Calu3 (cell line): ENCODE measurements around the gene SLC25A26. TPM values are rescaled to one million over a fixed set of nuclear protein-coding genes. Genes with fewer than 3 reads are reported as not detected.

Source experiments
- BruUV-seq: library from RNA; stranded (reverse); fragments of 400-500 nt; replicated peaks from 2 replicates; lab custom pipeline; 2021; lab: Mats Ljungman, UMichigan
- CTCF ChIA-PET: fragments of 300-600 bp; sonication (Branson Sonifier 250); formaldehyde crosslinking; loops from one replicate; lab custom pipeline; 2022; ENCODE audit warnings: antibody characterized with exemption; lab: Charles Lee
- DNase-seq: peaks from one replicate; pipeline ENCODE4 v3.0.0; 2022
- H3K27ac Mint-ChIP-seq: one replicate; pipeline ENCODE4 v1.8.0; 2022; ENCODE audit warnings: mixed read lengths; ENCODE audit not compliant: unreplicated experiment
- H3K27me3 Mint-ChIP-seq: one replicate; pipeline ENCODE4 v1.8.0; 2022; ENCODE audit warnings: mixed read lengths; ENCODE audit not compliant: unreplicated experiment
- H3K36me3 Mint-ChIP-seq: one replicate; pipeline ENCODE4 v1.8.0; 2022; ENCODE audit warnings: mild to moderate bottlenecking, moderate library complexity, mixed read lengths; ENCODE audit not compliant: insufficient read depth, unreplicated experiment
- H3K4me1 Mint-ChIP-seq: one replicate; pipeline ENCODE4 v1.8.0; 2022; ENCODE audit warnings: mild to moderate bottlenecking, low read depth, mixed read lengths; ENCODE audit not compliant: unreplicated experiment
- H3K4me3 Mint-ChIP-seq: one replicate; pipeline ENCODE4 v1.8.0; 2022; ENCODE audit warnings: mild to moderate bottlenecking, low read depth, moderate library complexity, mixed read lengths; ENCODE audit not compliant: unreplicated experiment
- H3K9me3 Mint-ChIP-seq: one replicate; pipeline ENCODE4 v1.8.0; 2022; ENCODE audit warnings: low read depth, mixed read lengths; ENCODE audit not compliant: unreplicated experiment
- intact Hi-C: fragments of 100-400 bp; cut with micrococcal nuclease; formaldehyde crosslinking; loops from one replicate; pipeline ENCODE4 v1.10.0; 2022; ENCODE audit not compliant: unreplicated experiment
- total RNA-seq: library from RNA; stranded (reverse); gene quantifications from 2 replicates; pipeline ENCODE4 v1.2.3, GENCODE V29; 2022
- TF ChIP-seq, protein P1 (sequence below): fragments of 200-600 bp; IDR thresholded peaks from one replicate; pipeline ENCODE4 v1.8.0; 2022; ENCODE audit warnings: antibody characterized with exemption; ENCODE audit not compliant: unreplicated experiment

Gene SLC25A26
- total RNA-seq, 1 experiment from 2014 or later: 15.8 TPM

DNA sequence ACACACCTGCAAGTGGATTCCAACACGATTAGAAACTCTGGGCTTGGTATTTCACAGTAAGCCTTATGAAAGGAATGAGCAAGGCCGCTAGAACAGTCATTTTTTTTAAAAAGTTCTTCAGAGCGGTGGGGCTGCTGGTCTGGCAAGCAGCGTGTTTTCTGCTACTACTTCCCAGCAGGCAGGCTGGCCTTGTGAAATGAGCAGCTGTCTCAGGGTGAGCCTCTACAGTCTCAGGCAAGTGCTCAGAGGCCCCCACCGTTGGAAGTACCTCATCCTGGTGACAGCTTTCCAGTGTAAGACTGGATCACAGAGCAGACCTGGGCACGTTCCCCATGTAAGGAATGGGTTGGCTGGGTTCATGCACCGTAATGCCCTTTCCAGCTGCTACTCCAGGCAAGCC lies 160.8 kb downstream of the SLC25A26 start:
- no TSS peak for BruUV-seq
- TF ChIP-seq, protein P1, sequence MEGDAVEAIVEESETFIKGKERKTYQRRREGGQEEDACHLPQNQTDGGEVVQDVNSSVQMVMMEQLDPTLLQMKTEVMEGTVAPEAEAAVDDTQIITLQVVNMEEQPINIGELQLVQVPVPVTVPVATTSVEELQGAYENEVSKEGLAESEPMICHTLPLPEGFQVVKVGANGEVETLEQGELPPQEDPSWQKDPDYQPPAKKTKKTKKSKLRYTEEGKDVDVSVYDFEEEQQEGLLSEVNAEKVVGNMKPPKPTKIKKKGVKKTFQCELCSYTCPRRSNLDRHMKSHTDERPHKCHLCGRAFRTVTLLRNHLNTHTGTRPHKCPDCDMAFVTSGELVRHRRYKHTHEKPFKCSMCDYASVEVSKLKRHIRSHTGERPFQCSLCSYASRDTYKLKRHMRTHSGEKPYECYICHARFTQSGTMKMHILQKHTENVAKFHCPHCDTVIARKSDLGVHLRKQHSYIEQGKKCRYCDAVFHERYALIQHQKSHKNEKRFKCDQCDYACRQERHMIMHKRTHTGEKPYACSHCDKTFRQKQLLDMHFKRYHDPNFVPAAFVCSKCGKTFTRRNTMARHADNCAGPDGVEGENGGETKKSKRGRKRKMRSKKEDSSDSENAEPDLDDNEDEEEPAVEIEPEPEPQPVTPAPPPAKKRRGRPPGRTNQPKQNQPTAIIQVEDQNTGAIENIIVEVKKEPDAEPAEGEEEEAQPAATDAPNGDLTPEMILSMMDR: no peak
- H3K4me3 Mint-ChIP-seq: no peak overlapping the region
- no peak for DNase-seq
- CTCF ChIA-PET: no interaction called here
- intact Hi-C loops: no loop called here
- H3K27ac Mint-ChIP-seq: no peak overlapping the region
- H3K36me3 Mint-ChIP-seq: peaks cover 4% of the 10 kb centered on the region
- H3K4me1 Mint-ChIP-seq: peaks cover 3% of the 10 kb centered on the region
- H3K9me3 Mint-ChIP-seq: no peaks in the 10 kb centered on the region
- H3K27me3 Mint-ChIP-seq: no peaks in the 10 kb centered on the region

DNA sequence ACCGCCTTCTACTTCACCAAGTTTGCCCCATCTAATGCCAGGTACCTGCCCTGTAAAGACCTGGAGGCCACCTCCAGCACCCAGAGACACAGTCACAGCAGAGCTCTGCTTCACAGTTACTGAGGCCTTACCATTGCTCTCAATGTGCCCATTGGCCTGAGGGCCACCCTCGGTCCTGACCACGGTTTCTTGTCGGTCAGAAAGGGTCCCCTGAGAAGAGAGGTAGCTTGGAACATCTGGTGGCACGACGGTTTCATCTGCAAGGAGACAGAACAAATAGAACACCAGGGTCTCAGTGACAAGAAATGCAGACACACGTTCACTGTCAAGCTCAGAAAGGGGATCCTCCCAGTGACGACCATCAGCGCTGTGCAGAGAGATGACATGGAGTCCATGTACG lies 161.3 kb downstream of the SLC25A26 start:
- Mint-ChIP-seq H3K9me3 (no peaks in the 10 kb centered on the region), H3K4me1 (no peaks in the 10 kb centered on the region), H3K36me3 (peaks cover 7% of the 10 kb centered on the region), H3K4me3 (no peak overlapping the region), H3K27me3 (no peaks in the 10 kb centered on the region), H3K27ac (no peak overlapping the region)
- no TSS peak for BruUV-seq
- no peak for DNase-seq
- TF ChIP-seq, protein P1: no peak
- intact Hi-C loops: no loop called here
- CTCF ChIA-PET: no interaction called here

GRCh38 chr3:66383023-66383422 lies 162.2 kb downstream of the SLC25A26 start:
- TF ChIP-seq, protein P1: no peak
- H3K4me1 Mint-ChIP-seq: no peaks in the 10 kb centered on the region
- no peaks in the 10 kb centered on the region for H3K27me3 Mint-ChIP-seq
- CTCF ChIA-PET: no interaction called here
- no peaks in the 10 kb centered on the region for H3K9me3 Mint-ChIP-seq
- BruUV-seq: no TSS peak
- peaks cover 6% of the 10 kb centered on the region for H3K36me3 Mint-ChIP-seq
- no peak overlapping the region for H3K4me3 Mint-ChIP-seq
- H3K27ac Mint-ChIP-seq: no peak overlapping the region
- intact Hi-C loops: no loop called here
- no peak for DNase-seq

GRCh38 chr3:66383998-66384745 lies 163.4 kb downstream of the SLC25A26 start:
- Mint-ChIP-seq H3K27ac (no peak overlapping the region), H3K36me3 (peaks cover 5% of the 10 kb centered on the region), H3K4me3 (no peak overlapping the region), H3K4me1 (no peaks in the 10 kb centered on the region), H3K27me3 (no peaks in the 10 kb centered on the region), H3K9me3 (no peaks in the 10 kb centered on the region)
- no peak for DNase-seq
- CTCF ChIA-PET: interaction anchor here (0.6 kb wide), 1 partner anchor 60 kb away, joined by 3 read pairs; no protein-coding TSS in a partner anchor
- TF ChIP-seq, protein P1: no peak
- intact Hi-C loops: no loop called here
- BruUV-seq: no TSS peak
